ENCODE measurements around the gene SESTD1. TPM values are rescaled to one million over a fixed set of nuclear protein-coding genes. Genes with fewer than 3 reads are reported as not detected.
A peak's percentile ranks its signal among the peaks of the same experiment; 100 is the strongest.
"Not testable (repeated sequence)": the region's sequence is repeated elsewhere in the genome, so short reads cannot be mapped to it uniquely, and the experiment has no call there.

SESTD1 gene
- total RNA-seq, 1 donor from 2014 or later: 70.9 TPM

DNA sequence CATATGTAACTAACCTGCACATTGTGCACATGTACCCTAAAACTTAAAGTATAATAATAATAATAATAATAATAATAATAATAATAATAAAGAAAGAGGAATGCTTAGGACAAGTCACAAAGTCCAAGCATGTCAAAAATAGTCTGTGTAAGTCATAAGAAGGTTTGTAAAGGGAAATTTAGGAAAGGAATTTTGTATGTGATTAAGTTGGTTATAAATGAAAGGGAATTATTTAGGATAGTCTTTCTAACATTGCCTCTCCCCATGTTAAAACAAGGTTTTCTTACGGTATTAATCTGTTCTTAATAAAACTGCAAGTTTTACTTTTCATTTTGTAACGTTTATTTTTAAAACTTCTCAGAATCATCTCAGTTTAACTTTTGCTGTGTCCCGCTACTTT lies 62.8 kb downstream of the SESTD1 start:
- no peak for DNase-seq (ENCODE audit: low spot score in 2 of 2)
- FAIRE-seq: no peak

- not testable (repeated sequence) for FAIRE-seq; DNase-seq (ENCODE audit: low spot score in 2 of 2)
These were observed 68.6 kb downstream of the SESTD1 start for GRCh38 chr2:179195926-179196590.

GRCh38 chr2:179195141-179195540 lies 69.5 kb downstream of the SESTD1 start:
- FAIRE-seq (no peak), DNase-seq (ENCODE audit: low spot score in 2 of 2) (no peak)

- DNase-seq (ENCODE audit: low spot score in 2 of 2) (no peak), FAIRE-seq (no peak)
These were observed 70.8 kb downstream of the SESTD1 start for GRCh38 chr2:179193759-179194394.

GRCh38 chr2:179191110-179191509 lies 73.5 kb downstream of the SESTD1 start:
- DNase-seq (ENCODE audit: low spot score in 2 of 2) (no peak), FAIRE-seq (no peak)

GRCh38 chr2:179186126-179186525 lies 78.5 kb downstream of the SESTD1 start:
- DNase-seq (ENCODE audit: low spot score in 2 of 2): no peak
- no peak for FAIRE-seq

DNA sequence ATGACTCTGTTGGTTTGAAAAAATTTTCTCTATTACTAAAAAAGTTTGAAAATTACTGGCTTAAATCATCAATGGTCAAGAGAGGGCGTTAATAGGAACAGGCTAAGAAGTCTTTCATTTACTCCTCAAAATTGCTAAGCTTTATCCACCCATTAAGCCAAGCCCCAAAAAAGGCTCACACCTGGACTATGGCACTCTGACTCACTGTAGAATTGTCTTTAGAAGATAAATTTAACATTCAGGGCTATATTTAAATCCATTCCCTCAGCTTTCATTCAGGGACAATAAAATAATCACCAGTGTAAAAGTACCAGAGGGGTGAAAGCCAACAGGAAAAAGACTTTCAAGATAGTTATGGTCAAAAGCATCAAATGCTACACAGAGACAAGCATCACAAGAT lies 80.0 kb downstream of the SESTD1 start:
- FAIRE-seq (no peak), DNase-seq (ENCODE audit: low spot score in 2 of 2) (no peak)

DNA sequence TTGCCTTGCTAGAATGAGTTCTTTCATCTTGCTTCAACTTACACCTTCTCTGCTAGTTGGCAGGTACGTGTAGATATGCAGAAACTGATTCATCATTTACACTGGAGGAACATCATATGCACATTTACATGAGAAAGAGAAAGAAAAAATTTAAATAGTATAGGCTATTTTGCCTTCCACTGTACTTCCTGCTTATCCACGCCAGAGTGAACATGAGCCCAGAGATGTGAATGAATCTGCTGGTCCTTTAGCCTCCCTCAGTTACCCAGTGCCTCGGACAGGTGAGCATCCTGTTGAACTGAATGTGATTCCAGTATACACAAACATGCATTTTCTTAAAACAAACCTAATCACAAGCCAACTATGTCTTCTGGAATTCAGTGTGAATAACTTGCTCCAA lies 83.6 kb downstream of the SESTD1 start:
- no peak for FAIRE-seq

DNA sequence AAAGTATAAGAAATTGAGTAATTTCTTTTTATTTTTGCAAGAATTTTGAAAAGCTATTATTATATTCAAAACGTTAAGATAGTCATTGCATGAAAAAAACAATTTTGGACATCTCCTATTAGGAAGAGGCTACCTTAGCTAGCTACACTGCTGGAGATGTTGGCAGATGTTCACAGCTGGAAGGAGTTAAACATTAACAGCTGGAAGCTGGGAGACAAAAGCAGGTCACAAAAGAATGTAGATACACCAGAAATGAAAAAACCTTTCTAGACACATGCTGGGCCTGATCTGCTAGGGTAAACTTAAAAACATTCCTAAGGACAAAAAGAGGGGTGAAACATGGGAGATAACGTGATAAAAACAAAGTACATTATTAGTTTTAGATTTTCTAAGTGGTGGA lies 84.4 kb downstream of the SESTD1 start:
- DNase-seq (ENCODE audit: low spot score in 2 of 2): no peak

More for the DNA sequence above, 83.6 kb downstream of the SESTD1 start:
- DNase-seq (ENCODE audit: low spot score in 2 of 2): no peak

DNA sequence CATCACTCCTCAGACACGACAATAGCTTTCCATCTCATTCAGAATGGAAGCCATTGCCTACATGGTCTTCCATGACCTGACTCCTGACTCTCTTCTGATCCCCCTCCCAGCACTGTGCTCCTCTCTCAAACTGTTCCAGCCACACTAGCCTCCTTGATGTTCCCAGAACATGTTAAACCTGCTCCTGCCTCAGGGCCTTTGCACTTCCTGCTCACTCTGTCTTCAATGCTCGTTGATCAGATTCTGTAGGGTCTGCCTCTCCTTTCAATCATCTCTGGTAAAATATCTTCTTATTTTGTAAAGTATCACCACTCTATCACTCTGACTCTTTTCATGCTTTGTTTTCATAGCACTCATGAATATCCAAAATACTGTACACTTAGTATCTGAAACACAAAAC lies 84.9 kb downstream of the SESTD1 start:
- FAIRE-seq (no peak), DNase-seq (ENCODE audit: low spot score in 2 of 2) (no peak)

More for the DNA sequence above, 84.4 kb downstream of the SESTD1 start:
- no peak for FAIRE-seq

DNA sequence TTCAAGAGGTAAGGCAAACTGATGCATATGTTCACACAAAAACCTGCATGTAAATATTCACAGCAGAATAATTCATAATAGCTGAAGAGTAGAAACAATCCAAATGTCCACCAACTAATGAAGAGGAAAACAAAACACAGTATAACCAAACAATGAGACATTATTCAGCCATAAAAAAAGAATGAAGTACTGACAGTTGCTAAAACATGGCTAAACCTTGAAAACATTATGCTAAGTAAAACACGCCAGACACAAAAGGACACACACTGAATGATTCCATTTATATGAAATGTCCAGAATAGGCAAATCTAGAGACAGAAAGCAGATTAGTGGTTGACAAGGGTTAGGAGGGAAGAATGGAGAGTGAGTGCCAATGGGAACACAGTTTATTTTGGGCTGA lies 86.9 kb downstream of the SESTD1 start:
- peak; percentile 60 for FAIRE-seq
- no peak for DNase-seq (ENCODE audit: low spot score in 2 of 2)

DNA sequence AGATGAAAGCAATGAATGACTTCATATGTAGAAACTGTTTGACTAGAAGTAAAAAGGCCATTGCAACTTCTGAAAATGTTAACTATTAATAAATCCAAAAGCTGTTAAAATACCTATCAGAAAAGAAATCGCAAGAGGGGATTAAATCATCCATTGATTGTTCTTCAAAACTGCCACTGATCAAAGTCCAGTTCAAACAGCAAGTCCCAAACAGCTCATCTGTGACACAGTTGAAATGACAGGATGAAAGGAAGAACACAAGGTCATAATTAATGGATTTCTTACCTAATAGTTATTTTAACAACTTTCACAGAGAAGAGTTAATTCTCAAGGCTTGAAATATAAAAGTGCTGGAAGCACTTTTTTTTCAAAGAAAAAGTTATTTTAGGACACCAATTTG lies 90.4 kb downstream of the SESTD1 start:
- FAIRE-seq (no peak), DNase-seq (ENCODE audit: low spot score in 2 of 2) (no peak)

GRCh38 chr2:179172894-179173293 lies 91.7 kb downstream of the SESTD1 start:
- FAIRE-seq (no peak), DNase-seq (ENCODE audit: low spot score in 2 of 2) (no peak)

DNA sequence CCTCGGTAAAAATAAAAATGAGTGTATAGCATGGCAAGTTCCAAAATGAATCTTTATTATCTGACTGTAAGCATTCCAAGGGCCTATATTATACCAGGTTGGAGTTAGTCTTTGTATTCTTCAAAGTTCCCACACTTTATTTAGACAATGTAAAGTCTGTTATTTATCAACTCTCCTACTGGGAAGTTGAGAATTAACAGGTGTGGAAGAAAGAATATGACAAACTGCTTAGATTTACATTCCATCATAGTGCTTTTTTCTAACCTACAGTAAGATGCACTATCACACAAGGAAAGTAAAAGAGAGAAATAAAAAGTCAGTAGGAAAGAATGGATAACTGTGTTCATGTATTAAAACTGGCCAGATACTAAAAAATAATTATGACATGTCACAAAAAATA lies 93.3 kb downstream of the SESTD1 start:
- DNase-seq (ENCODE audit: low spot score in 2 of 2): no peak
- no peak for FAIRE-seq

GRCh38 chr2:179170901-179171300 lies 93.7 kb downstream of the SESTD1 start:
- no peak for FAIRE-seq
- no peak for DNase-seq (ENCODE audit: low spot score in 2 of 2)

- FAIRE-seq (no peak), DNase-seq (ENCODE audit: low spot score in 2 of 2) (no peak)
These were observed 99.2 kb downstream of the SESTD1 start for GRCh38 chr2:179165356-179166000.

DNA sequence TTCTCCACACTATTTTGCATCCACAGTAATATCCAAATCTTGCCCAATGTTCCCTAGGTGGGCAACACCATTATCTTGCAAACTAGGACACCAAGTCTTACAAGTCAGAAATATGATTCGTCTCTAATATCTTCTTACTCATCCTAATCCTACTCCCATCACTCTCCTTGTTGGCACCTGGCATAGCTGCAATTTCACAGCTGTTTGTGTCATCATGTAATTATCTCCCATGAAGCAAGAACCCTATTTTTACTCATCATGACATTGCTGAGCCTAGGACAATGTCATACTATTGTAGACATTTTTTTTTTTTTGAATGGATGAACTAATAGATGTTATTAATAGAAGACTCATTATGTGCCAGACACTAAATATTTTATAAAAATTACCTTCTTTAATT lies 123.4 kb downstream of the SESTD1 start:
- FAIRE-seq: no peak
- no peak for DNase-seq (ENCODE audit: low spot score in 2 of 2)

- no peak for DNase-seq (ENCODE audit: low spot score in 2 of 2)
- no peak for FAIRE-seq
These were observed 124.1 kb downstream of the SESTD1 start for GRCh38 chr2:179140571-179140970.

DNA sequence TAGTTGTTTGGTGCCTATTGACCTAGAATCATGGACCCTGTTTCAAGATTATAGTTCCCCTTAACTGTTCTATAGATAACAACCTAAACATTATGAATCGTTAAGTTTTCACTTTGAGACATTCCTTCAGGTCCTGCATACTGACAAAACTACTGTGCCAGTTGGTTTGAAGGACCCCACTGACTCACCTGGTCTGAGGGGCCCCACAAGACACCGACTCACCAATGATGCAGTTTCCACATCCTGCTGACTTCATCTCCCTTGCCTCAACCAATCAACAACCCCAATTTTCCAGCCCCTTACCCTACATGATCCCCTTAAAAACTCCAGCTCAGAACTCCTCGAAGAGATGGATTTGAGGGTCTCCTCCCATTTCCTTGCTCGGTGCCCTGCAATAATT lies 125.1 kb downstream of the SESTD1 start:
- FAIRE-seq (no peak), DNase-seq (ENCODE audit: low spot score in 2 of 2) (no peak)

DNA sequence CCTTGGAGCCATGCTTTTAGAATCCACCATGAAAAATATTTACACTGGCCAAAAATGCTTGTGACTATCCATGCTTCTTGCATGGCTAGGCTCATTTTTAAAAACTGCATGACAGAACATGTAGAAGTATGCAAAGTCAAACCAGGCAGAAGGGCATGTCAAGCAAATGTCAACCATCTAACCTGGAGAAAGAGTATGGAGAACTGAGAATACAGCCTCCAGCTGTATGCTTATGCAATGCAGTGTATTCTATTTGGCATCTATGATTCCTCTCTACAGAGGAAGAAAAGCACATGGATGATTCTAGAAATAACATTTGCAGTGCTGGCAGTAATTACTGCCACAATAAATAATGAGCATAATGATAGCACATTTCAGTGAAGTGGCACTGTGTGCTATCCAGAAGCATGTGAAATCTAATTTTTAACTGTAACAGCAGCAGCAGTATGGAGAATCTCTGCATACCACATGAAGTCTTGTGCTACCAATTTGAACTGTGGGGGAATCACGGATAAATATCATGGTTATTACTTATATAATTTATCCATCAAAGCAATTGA lies 127.4 kb downstream of the SESTD1 start:
- no peak for FAIRE-seq
- no peak for DNase-seq (ENCODE audit: low spot score in 2 of 2)

DNA sequence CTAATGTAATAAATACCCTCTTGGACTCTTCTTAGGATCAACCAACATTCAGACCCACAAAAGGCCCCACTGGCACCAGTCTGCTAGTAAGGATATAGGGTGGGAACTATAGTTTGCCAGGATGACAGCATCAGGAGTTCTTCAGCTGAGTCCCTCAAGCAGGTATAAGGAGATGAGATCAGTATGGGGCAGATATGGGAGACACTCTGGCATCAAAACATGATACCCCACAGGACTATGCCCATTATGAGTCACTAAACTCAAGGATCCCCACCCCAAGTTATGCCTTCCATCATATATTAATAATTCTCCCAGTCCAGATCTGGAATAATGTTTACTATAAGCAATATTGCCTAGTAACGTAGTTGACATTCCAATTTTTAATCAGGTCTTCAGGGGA lies 131.6 kb downstream of the SESTD1 start:
- DNase-seq (ENCODE audit: low spot score in 2 of 2): no peak
- no peak for FAIRE-seq

- FAIRE-seq (no peak), DNase-seq (ENCODE audit: low spot score in 2 of 2) (no peak)
These were observed 132.6 kb downstream of the SESTD1 start for GRCh38 chr2:179132076-179132475.
